Left ventricle myocardium inferior (tissue), 1 donor: ENCODE measurements around the gene SYT17. TPM values are rescaled to one million over a fixed set of nuclear protein-coding genes. Genes with fewer than 3 reads are reported as not detected.

ENCODE experiments used
- DNase-seq: peaks from one replicate; pipeline ENCODE4 v3.0.0-alpha.2; 2020
- H3K27ac ChIP-seq: fragments of 200-600 bp; replicated peaks from 2 replicates; pipeline ENCODE4 v1.8.0; 2021
- H3K27me3 ChIP-seq: fragments of 200-600 bp; 2 replicates; pipeline ENCODE4 v1.8.0; 2021; ENCODE audit warnings: low read depth
- H3K36me3 ChIP-seq: fragments of 200-600 bp; 2 replicates; pipeline ENCODE4 v1.8.0; 2021
- H3K4me1 ChIP-seq: fragments of 200-600 bp; 2 replicates; pipeline ENCODE4 v1.8.0; 2021
- H3K4me3 ChIP-seq: fragments of 200-600 bp; 2 replicates; pipeline ENCODE4 v1.8.0; 2021; ENCODE audit warnings: mild to moderate bottlenecking, moderate library complexity
- H3K9me3 ChIP-seq: fragments of 200-600 bp; replicated peaks from 2 replicates; pipeline ENCODE4 v1.8.0; 2021
- CTCF ChIP-seq: fragments of 200-600 bp; IDR thresholded peaks from 2 replicates; pipeline ENCODE4 v1.8.0; 2021; ENCODE audit warnings: antibody characterized with exemption, mild to moderate bottlenecking, borderline replicate concordance
- intact Hi-C: fragments of 100-400 bp; cut with micrococcal nuclease; formaldehyde crosslinking; loops from one replicate; pipeline ENCODE4 v1.11.0; 2022
- total RNA-seq: library from RNA; stranded (reverse); fragmentation: NEBNext Ultra II Directional; extraction: Animal tissue kit (Norgen Biotek cat#: 25700); gene quantifications from one replicate; pipeline ENCODE4 v1.2.1, GENCODE V29; 2021
- donor health status: DM: no; HTN: yes; CAD: no; lungs with severe emphysema.

SYT17 gene
- total RNA-seq, 1 donor from 2014 or later, result 0.49 TPM

- Histone ChIP-seq H3K4me3 (no peak overlapping the region), H3K27ac (peak overlapping the region; percentile 63), H3K4me1 (peaks cover 72% of the 10 kb centered on the region), H3K9me3 (no peaks in the 10 kb centered on the region), H3K36me3 (no peaks in the 10 kb centered on the region), H3K27me3 (peaks cover 5% of the 10 kb centered on the region)
- TF ChIP-seq CTCF, result no peak
- peak; percentile 43 for DNase-seq
- intact Hi-C loops, result no loop called here
These were observed 32.1 kb upstream of the SYT17 start for GRCh38 chr16:19135896-19136438.

GRCh38 chr16:19136549-19137196 is 31.4 kb upstream of the SYT17 start:
- Histone ChIP-seq H3K27ac (peak overlapping the region; percentile 63), H3K4me3 (no peak overlapping the region), H3K4me1 (peaks cover 66% of the 10 kb centered on the region), H3K27me3 (peaks cover 6% of the 10 kb centered on the region), H3K9me3 (no peaks in the 10 kb centered on the region), H3K36me3 (no peaks in the 10 kb centered on the region)
- intact Hi-C loops, result no loop called here
- DNase-seq, result no peak
- TF ChIP-seq CTCF, result no peak

- DNase-seq, result no peak
- H3K27ac ChIP-seq, result peak overlapping the region; percentile 63
- H3K36me3 ChIP-seq, result no peaks in the 10 kb centered on the region
- no peak overlapping the region for H3K4me3 ChIP-seq
- no peak for TF ChIP-seq CTCF
- intact Hi-C loops, result no loop called here
- peaks cover 9% of the 10 kb centered on the region for H3K27me3 ChIP-seq
- no peaks in the 10 kb centered on the region for H3K9me3 ChIP-seq
- peaks cover 58% of the 10 kb centered on the region for H3K4me1 ChIP-seq
These were observed 30.6 kb upstream of the SYT17 start for GRCh38 chr16:19137201-19138128.

GRCh38 chr16:19138601-19139000 is 29.4 kb upstream of the SYT17 start:
- intact Hi-C loops, result no loop called here
- Histone ChIP-seq H3K27ac (peak overlapping the region; percentile 63), H3K4me3 (no peak overlapping the region), H3K27me3 (peaks cover 9% of the 10 kb centered on the region), H3K9me3 (no peaks in the 10 kb centered on the region), H3K36me3 (no peaks in the 10 kb centered on the region), H3K4me1 (peaks cover 54% of the 10 kb centered on the region)
- TF ChIP-seq CTCF, result no peak
- peak; percentile 71 for DNase-seq

GRCh38 chr16:19139436-19140091 is 28.5 kb upstream of the SYT17 start:
- Histone ChIP-seq H3K4me1 (peaks cover 54% of the 10 kb centered on the region), H3K9me3 (no peaks in the 10 kb centered on the region), H3K36me3 (no peaks in the 10 kb centered on the region), H3K4me3 (no peak overlapping the region), H3K27me3 (peaks cover 9% of the 10 kb centered on the region), H3K27ac (peak overlapping the region; percentile 63)
- no peak for DNase-seq
- TF ChIP-seq CTCF, result no peak
- intact Hi-C loops, result no loop called here
